Esophagus muscularis mucosa (tissue), 4 donors: ENCODE results near the gene PIGU. TPM values are rescaled to one million over a fixed set of nuclear protein-coding genes. Genes with fewer than 3 reads are reported as not detected.

Experiments used
- DNase-seq: peaks from one replicate; pipeline ENCODE4 v3.0.0-alpha.2; 2017; ENCODE audit errors: extremely low spot score
- H3K27ac ChIP-seq, 4 donors: fragments of 200-600 bp; sonication (generic); replicated peaks in 1 of 4; 1 replicate in 3 of 4; 2 replicates in 1 of 4; pipeline ENCODE4 v1.5.1; 2016 to 2019; ENCODE audit warnings: mild to moderate bottlenecking in 1 of 4
- H3K27me3 ChIP-seq, 4 donors: fragments of 200-600 bp; sonication (generic); one replicate each; pipeline versions ENCODE4 v1.5.1 to v1.6.0; 2016 to 2019
- H3K36me3 ChIP-seq, 4 donors: fragments of 200-600 bp; sonication (generic); one replicate each; pipeline ENCODE4 v1.5.1; 2016 to 2019
- H3K4me1 ChIP-seq, 4 donors: fragments of 200-600 bp; sonication (generic); one replicate each; pipeline ENCODE4 v1.5.1; 2016 to 2019
- H3K4me3 ChIP-seq, 4 donors: fragments of 200-600 bp; sonication (generic); 1 replicate in 2 of 4; 2 replicates in 2 of 4; pipeline ENCODE4 v1.5.1; 2016 to 2019; ENCODE audit warnings: mild to moderate bottlenecking in 4 of 4, moderate library complexity in 1 of 4
- H3K9me3 ChIP-seq, 4 donors: fragments of 200-600 bp; sonication (generic); 1 replicate in 3 of 4; 2 replicates in 1 of 4; pipeline ENCODE4 v1.5.1; 2016 to 2019
- EP300 ChIP-seq: sonication (generic); formaldehyde crosslinking; IDR thresholded peaks from one replicate; pipeline ENCODE4 v1.6.1; 2017; ENCODE audit warnings: antibody characterized with exemption
- POLR2A ChIP-seq: fragments of 450-650 bp; IDR thresholded peaks from one replicate; pipeline ENCODE4 v1.6.1; 2017; ENCODE audit warnings: antibody characterized with exemption, moderate library complexity, mild to moderate bottlenecking, low read depth
- POLR2AphosphoS5 ChIP-seq, 2 donors: sonication (generic); formaldehyde crosslinking; IDR thresholded peaks; one replicate each; pipeline ENCODE4 v1.6.1; 2017; ENCODE audit warnings: antibody characterized with exemption in 2 of 2
- WGBS: methylation state at CpG from one replicate; pipeline ENCODE4 v1.1.5; 2018; 5-methylcytosine and 5-hydroxymethylcytosine counted together
- intact Hi-C: fragments of 100-400 bp; cut with DNase I; formaldehyde crosslinking; loops from one replicate; pipeline ENCODE4 v1.15.1; 2023
- total RNA-seq, 4 donors: library from RNA; depleted of rRNA; stranded (reverse); fragments of >200 nt; gene quantifications; one replicate each; pipeline versions ENCODE4 v1.1.0 to v1.2.1, GENCODE V29; 2016
- TF ChIP-seq, protein P1 (sequence below), 3 experiments: fragments of 200-600 bp in 2 of 3; fragments of 450-650 bp in 1 of 3; sonication (generic) in 2 of 3; IDR thresholded peaks; one replicate each; pipeline ENCODE4 v1.5.1; 2017 to 2019; ENCODE audit warnings: antibody characterized with exemption in 3 of 3, mild to moderate bottlenecking in 2 of 3, moderate library complexity in 1 of 3

The PIGU gene
- total RNA-seq, 4 donors from 2014 or later = 9.1 to 10.8 (median 9.5) TPM

DNA sequence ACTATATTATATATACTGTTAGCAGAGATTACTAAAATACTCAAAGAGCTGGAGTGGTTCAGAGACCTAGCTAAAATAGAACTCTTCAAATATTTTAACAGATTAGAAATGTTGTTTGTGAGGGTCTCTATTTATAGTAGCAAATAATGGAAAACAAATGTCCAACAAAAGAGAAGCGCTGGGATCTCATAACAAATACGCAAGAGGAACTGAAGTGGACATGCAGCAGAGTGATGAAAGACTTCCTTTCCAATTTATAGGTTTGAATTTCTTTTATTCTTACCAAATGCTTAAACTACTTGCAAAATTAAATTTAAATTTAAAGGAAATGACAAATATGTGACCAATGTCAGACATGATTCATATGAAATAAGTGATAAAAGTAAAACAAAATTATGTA, 49.9 kb downstream of the PIGU start:
- Histone ChIP-seq H3K4me3 (no peak overlapping the region), H3K27me3 (no peaks in the 10 kb centered on the region), H3K4me1 (peaks cover 6 to 19% (median 12%) of the 10 kb centered on the region in 4 donors), H3K36me3 (peaks cover 0 to 24% (median 1%) of the 10 kb centered on the region in 4 donors), H3K9me3 (no peaks in the 10 kb centered on the region), H3K27ac (no peak overlapping the region)
- WGBS = 70% methylated on average over 2 of the region's 2 CpGs
- intact Hi-C loops = no loop called here
- no peak for DNase-seq
- TF ChIP-seq, protein P1, sequence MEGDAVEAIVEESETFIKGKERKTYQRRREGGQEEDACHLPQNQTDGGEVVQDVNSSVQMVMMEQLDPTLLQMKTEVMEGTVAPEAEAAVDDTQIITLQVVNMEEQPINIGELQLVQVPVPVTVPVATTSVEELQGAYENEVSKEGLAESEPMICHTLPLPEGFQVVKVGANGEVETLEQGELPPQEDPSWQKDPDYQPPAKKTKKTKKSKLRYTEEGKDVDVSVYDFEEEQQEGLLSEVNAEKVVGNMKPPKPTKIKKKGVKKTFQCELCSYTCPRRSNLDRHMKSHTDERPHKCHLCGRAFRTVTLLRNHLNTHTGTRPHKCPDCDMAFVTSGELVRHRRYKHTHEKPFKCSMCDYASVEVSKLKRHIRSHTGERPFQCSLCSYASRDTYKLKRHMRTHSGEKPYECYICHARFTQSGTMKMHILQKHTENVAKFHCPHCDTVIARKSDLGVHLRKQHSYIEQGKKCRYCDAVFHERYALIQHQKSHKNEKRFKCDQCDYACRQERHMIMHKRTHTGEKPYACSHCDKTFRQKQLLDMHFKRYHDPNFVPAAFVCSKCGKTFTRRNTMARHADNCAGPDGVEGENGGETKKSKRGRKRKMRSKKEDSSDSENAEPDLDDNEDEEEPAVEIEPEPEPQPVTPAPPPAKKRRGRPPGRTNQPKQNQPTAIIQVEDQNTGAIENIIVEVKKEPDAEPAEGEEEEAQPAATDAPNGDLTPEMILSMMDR (IDR thresholded peaks at IDR 0.05) = no peak
- TF ChIP-seq EP300 = no peak
- no peak for TF ChIP-seq POLR2A

DNA sequence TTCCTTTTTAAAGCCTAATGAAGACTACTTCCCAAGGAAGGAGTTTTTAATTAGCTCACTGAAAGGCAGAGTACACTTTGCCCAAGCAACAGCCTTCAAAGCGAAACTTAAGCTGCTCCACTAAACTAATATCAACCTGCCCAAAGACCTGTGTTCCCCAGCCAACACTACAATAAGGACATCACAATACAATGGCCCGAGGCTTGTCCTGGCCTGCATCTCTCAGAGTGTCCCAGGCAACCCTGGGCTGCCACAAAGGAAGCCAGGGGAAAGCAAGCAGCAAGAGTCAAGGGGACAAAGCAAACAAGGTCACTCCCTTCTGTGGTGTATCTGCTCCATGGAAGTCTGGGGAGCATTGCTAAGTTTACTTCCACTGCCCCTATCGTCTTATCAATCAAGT, 52.3 kb downstream of the PIGU start:
- Histone ChIP-seq H3K27me3 (no peaks in the 10 kb centered on the region), H3K4me1 (peaks cover 8 to 18% (median 11%) of the 10 kb centered on the region in 4 donors), H3K4me3 (no peak overlapping the region), H3K9me3 (no peaks in the 10 kb centered on the region), H3K27ac (no peak overlapping the region), H3K36me3 (peaks cover 0 to 32% (median 3%) of the 10 kb centered on the region in 4 donors)
- 94% methylated on average over 3 of the region's 3 CpGs for WGBS
- no peak for DNase-seq
- intact Hi-C loops = no loop called here
- TF ChIP-seq POLR2A = no peak

DNA sequence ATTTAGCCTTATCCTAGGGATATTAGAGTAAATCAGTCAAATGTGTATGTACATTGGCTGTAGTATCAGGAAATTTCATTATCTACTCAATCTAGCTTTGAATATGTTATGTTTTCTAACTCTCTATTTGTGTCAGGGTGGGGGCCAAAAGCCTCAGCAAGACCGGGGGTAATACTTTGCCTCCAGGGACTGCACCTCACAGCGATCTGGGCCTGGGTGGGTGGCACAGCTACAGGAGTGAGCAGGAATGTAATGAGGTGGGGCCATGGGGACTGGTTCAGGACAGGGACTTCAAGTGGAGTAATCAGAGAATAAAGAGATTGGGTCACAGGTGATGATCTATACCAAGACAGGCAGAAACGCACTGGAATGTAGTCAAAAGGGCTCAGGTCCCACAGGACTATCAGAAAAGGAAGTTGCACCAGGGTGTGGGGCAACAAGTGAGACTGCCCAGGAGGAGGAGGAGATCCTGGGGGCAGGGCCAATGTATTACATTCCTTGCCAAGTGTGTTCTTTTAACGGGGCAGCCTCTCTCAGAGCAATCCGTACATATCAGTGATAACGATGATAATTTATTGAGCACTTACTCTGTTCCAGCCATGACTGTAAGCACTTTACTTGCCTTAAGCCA, 54.0 kb downstream of the PIGU start:
- Histone ChIP-seq H3K27ac (no peak overlapping the region), H3K36me3 (peaks cover 0 to 33% (median 3%) of the 10 kb centered on the region in 4 donors), H3K4me1 (peaks cover 2 to 10% (median 6%) of the 10 kb centered on the region in 4 donors), H3K27me3 (no peaks in the 10 kb centered on the region), H3K4me3 (no peak overlapping the region), H3K9me3 (no peaks in the 10 kb centered on the region)
- TF ChIP-seq, protein P1 (IDR thresholded peaks at IDR 0.05) = no peak
- 89% methylated on average over 6 of the region's 6 CpGs for WGBS
- intact Hi-C loops = no loop called here
- DNase-seq = no peak

DNA sequence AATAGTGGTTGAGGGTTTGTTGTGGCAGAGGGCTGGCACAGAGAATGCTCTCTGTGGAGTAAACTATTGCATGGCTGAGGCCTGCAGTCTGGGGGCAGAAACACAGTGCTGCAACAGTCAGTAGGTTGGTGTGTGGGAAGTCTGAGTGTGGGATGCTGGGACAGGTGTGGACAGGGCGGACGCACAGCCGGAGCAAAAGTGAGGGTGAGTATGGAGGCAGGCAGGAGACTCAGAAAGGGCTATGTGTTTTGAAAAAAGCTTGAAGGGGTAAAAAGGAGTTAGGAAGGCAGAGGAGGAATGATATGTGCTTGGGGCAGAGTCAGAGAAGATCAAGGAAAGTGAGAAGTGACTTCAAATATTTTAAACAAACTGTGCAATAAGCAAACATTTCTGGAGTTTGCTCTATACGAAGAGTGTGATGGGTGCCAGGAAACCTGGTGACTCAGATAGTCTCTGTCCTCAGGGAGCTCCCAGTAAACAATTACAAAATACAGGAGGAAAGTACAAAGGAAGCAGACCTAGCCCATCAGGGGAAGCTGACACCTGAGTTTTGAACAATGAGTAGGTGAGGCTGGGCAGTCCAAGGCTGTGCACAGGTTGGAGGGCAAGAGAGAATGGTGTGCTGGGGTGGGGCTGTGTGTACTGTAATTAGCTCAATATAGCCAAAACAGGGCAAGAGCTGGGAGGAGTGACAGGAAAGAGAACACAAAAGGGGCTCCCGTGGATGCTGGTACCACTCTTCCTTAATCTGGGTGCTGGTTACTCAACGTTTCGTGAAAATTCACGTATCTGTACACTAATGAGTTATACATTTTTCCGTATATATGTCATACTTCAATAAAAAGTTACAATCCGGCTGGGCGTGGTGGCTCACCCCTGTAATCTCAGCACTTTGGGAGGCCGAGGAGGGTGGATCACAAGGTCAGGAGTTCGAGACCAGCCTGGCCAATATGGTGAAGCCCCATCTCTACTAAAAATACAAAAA, 55.2 kb downstream of the PIGU start:
- Histone ChIP-seq H3K4me3 (no peak overlapping the region), H3K4me1 (peaks cover 0 to 2% (median 0%) of the 10 kb centered on the region in 4 donors), H3K36me3 (peaks cover 0 to 44% (median 7%) of the 10 kb centered on the region in 4 donors), H3K27ac (no peak overlapping the region), H3K27me3 (no peaks in the 10 kb centered on the region), H3K9me3 (no peaks in the 10 kb centered on the region)
- no peak for DNase-seq
- 92% methylated on average over 13 of the region's 13 CpGs for WGBS
- TF ChIP-seq, protein P1 (IDR thresholded peaks at IDR 0.05) = no peak
- TF ChIP-seq POLR2A (no peak), EP300 (no peak), POLR2AphosphoS5 (IDR thresholded peaks at IDR 0.05) (no peak)
- intact Hi-C loops = no loop called here

DNA sequence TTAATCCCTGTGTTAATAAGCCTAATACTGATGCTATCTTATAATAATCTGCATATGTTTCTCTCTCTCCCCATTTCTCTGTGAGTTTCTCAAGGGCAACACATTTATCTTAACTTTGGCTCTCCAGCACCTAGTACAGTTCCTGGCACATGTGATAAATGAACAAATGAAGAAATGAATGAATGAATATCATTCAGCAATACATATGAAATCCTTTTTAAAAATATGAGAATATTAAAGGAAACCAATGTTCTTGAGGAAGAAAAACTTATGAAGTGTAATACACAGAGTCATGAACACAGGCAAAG, 55.9 kb downstream of the PIGU start:
- peaks cover 0 to 2% (median 0%) of the 10 kb centered on the region in 4 donors for H3K4me1 ChIP-seq
- no peaks in the 10 kb centered on the region for H3K27me3 ChIP-seq
- intact Hi-C loops = no loop called here
- no peak overlapping the region for H3K4me3 ChIP-seq
- H3K27ac ChIP-seq = no peak overlapping the region
- peaks cover 0 to 45% (median 7%) of the 10 kb centered on the region in 4 donors for H3K36me3 ChIP-seq
- DNase-seq = no peak
- TF ChIP-seq, protein P1 (IDR thresholded peaks at IDR 0.05) = no peak
- TF ChIP-seq POLR2A (no peak), EP300 (no peak), POLR2AphosphoS5 (IDR thresholded peaks at IDR 0.05) (no peak)
- no peaks in the 10 kb centered on the region for H3K9me3 ChIP-seq
